HEK293 (cell line): Measurements from ENCODE around the gene LYZ.

Experiments
- CTCF ChIP-seq: fragments of 450-650 bp; formaldehyde crosslinking; IDR thresholded peaks from 2 replicates; pipeline ENCODE4 v1.5.1; 2016; ENCODE audit warnings: missing biosample characterization, missing genetic modification characterization
- HIC1 ChIP-seq: fragments of 450-650 bp; formaldehyde crosslinking; IDR thresholded peaks from 2 replicates; pipeline ENCODE4 v1.5.1; 2016; ENCODE audit warnings: missing biosample characterization, missing genetic modification characterization
- ZBTB20 ChIP-seq: fragments of 450-650 bp; formaldehyde crosslinking; IDR thresholded peaks from 2 replicates; pipeline ENCODE4 v1.5.1; 2016; ENCODE audit warnings: missing biosample characterization, missing genetic modification characterization
- ZBTB21 ChIP-seq: fragments of 450-650 bp; formaldehyde crosslinking; IDR thresholded peaks from 2 replicates; pipeline ENCODE4 v1.5.1; 2017; ENCODE audit warnings: missing biosample characterization, missing genetic modification characterization
- ZBTB26 ChIP-seq: fragments of 450-650 bp; formaldehyde crosslinking; optimal IDR thresholded peaks from 2 replicates; pipeline ENCODE3; 2016; ENCODE audit warnings: missing biosample characterization, mild to moderate bottlenecking, missing genetic modification characterization
- ZNF274 ChIP-seq, 2 experiments: fragments of 200-500 bp in 1 of 2; fragments of 450-650 bp in 1 of 2; sonication (Bioruptor generic) in 1 of 2; formaldehyde crosslinking in 1 of 2; IDR thresholded peaks; 2 replicates each; pipeline versions ENCODE4 v1.5.1 to v1.6.1; 2014 to 2016; ENCODE audit warnings: borderline replicate concordance in 1 of 2, inconsistent platforms in 1 of 2, low read length in 1 of 2, missing biosample characterization in 1 of 2, missing genetic modification characterization in 1 of 2
- ZNF530 ChIP-seq: fragments of 450-650 bp; formaldehyde crosslinking; IDR thresholded peaks from 2 replicates; pipeline ENCODE4 v1.5.1; 2016; ENCODE audit warnings: low read depth, missing biosample characterization, missing genetic modification characterization
- ZNF548 ChIP-seq: fragments of 450-650 bp; formaldehyde crosslinking; IDR thresholded peaks from 2 replicates; pipeline ENCODE4 v1.5.1; 2016; ENCODE audit warnings: missing biosample characterization, missing genetic modification characterization
- ZNF580 ChIP-seq: fragments of 450-650 bp; formaldehyde crosslinking; IDR thresholded peaks from 2 replicates; pipeline ENCODE4 v1.5.1; 2016; ENCODE audit warnings: missing biosample characterization, missing genetic modification characterization
- TF ChIP-seq, protein P1 (sequence below): sonication (generic); formaldehyde crosslinking; IDR thresholded peaks from 2 replicates; pipeline ENCODE4 v1.8.1; 2022; ENCODE audit warnings: mild to moderate bottlenecking, moderate library complexity, missing genetic modification reagents

DNA sequence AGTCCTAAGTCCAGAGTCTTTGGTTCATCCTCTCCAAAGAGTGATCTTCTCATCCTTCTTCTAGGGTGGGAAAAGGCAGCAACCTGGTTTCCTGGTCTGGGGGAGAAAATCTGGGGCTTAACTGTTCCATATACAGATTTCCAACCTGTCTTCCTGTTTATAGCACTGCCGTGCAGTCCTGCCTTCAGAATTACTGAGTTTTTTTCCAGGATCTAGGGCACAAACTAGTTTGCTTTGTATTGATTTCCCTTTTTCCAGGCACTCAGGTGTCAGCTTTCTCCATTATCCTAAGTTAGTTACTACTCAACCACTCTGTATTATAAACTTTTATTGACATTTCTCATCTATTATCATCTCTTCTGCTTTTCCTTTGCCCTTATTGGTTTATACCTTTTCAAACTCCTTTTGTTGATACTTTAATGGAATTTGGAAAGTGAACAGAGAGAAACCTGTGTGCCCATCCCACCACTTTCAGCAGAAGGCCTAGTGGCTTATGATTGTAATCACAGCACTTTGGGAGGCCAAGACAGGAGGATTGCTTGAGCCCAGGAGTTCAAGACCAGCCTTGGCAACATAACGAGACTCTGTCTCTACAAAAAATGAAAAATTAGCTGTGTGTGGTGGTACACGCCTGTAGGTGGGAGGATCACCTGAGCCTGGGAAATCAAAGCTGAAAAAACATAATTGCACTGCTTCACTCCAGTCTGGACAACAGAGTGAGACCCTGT is 4.1 kb upstream of the LYZ start:
- TF ChIP-seq ZBTB20 (tag by site-specific recombination) (no peak), ZNF548 (no peak), ZBTB26 (no peak), ZBTB21 (no peak), CTCF (tag by site-specific recombination) (no peak), ZNF274 (IDR thresholded peaks at IDR 0.05; ENCODE audit: low read length) (no peak), ZNF274 (tag by site-specific recombination; IDR thresholded peaks at IDR 0.05; ENCODE audit: borderline replicate concordance) (no peak), ZNF580 (tag by site-specific recombination) (no peak), ZNF530 (tag by site-specific recombination) (no peak), HIC1 (tag by site-specific recombination) (no peak)
- TF ChIP-seq, protein P1, sequence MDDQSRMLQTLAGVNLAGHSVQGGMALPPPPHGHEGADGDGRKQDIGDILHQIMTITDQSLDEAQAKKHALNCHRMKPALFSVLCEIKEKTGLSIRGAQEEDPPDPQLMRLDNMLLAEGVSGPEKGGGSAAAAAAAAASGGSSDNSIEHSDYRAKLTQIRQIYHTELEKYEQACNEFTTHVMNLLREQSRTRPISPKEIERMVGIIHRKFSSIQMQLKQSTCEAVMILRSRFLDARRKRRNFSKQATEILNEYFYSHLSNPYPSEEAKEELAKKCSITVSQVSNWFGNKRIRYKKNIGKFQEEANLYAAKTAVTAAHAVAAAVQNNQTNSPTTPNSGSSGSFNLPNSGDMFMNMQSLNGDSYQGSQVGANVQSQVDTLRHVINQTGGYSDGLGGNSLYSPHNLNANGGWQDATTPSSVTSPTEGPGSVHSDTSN (CRISPR knock-in tag) = no peak
